ENCODE data around the gene ZNF77. TPM values are rescaled to one million over a fixed set of nuclear protein-coding genes. Genes with fewer than 3 reads are reported as not detected.

Gene ZNF77
- total and polyA plus RNA-seq, 2 donors (not counting 1 experiment from before 2014, with no cell fraction given), result 4.0 to 6.4 TPM

DNA sequence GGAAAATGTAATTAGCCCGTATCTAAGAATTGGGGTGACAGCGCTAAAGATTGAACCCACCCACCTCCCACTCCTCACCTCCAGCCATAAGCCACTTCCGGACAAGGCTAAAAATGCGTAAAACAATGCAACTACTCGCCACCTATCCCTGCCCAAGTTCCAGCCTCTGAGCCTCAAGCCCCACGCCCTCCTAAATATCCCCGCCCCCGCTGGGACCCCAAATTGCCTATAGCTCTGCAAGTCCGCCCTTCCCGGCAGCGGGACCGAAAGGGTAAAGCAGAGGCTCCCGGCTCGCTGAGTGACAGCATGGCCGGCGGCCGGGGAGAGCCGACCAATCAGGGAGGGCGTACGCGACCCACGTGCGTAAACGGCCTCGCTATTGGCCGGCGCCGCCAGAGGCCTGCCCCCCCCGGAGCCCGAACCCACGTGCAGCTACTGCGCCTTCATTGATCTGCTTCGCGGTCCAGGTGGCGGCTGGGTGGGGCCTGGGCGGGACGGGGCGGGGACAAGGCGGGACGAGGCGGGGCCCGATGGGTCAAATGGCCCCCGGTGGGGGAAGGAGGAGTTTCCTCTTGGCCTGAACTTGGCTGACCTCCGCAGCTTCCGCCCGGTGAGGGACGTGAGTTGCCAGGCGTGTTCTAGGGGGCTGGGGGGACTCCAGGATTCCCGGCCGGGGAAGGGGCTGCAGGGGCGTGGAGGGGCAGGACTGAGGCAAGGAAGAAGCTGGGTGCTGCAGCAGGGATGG lies 32.4 kb upstream of the ZNF77 start, which contains the start of gene TLE6:
Gene TLE6, plus strand, starts transcription at position 564 of the 745 bp plus-strand sequence. CDS start 670 bp downstream, outside the sequence.
- Histone ChIP-seq H3K79me2 (ENCODE audit: control insufficient read depth, insufficient read depth, low read length) (no peaks in the 10 kb centered on the region), H2AFZ (ENCODE audit: insufficient read depth, low read depth, low read length, poor library complexity, severe bottlenecking) (peak within 1 kb of the TSS; percentile 76), H3K4me2 (replicated peaks; ENCODE audit: low read depth, low read length, poor library complexity, severe bottlenecking) (peak within 1 kb of the TSS; percentile 96), H3K27ac (ENCODE audit: low read length in 2 of 2) (peak within 1 kb of the TSS in 1 of 2 donors; percentile 31), H4K20me1 (ENCODE audit: control insufficient read depth, insufficient read depth, low read length, poor library complexity, severe bottlenecking) (no peaks in the 10 kb centered on the region), H3K36me3 (replicated peaks in 1 of 2; ENCODE audit: control extremely low read depth in 1 of 2, control insufficient read depth in 1 of 2, extremely low read depth in 1 of 2, insufficient read depth in 2 of 2, low read length in 1 of 2) (no peaks in the 10 kb centered on the region), H3K27me3 (replicated peaks in 1 of 4; ENCODE audit: control extremely low read depth in 1 of 4, control insufficient read depth in 3 of 4, insufficient read depth in 4 of 4, low read length in 3 of 4) (peaks cover 0 to 5% (median 0%) of the 10 kb centered on the region in 4 experiments), H3K4me3 (ENCODE audit: control extremely low read depth in 1 of 5, extremely low read depth in 1 of 5, insufficient read depth in 1 of 5, low read depth in 2 of 5, low read length in 4 of 5) (peak within 1 kb of the TSS; percentile 55 to 77 (median 65)), H3K4me1 (ENCODE audit: control insufficient read depth in 2 of 2, insufficient read depth in 2 of 2, low read length in 2 of 2) (peaks cover 14 to 27% of the 10 kb centered on the region in 2 donors), H3K9me3 (ENCODE audit: control extremely low read depth in 1 of 3, control insufficient read depth in 2 of 3, insufficient read depth in 1 of 3, low read length in 2 of 3) (peaks cover 0 to 4% (median 0%) of the 10 kb centered on the region in 3 donors), H3K9ac (ENCODE audit: low read length) (peak within 1 kb of the TSS; percentile 77)
- POLR2A ChIA-PET, result interaction anchor here (0.6 to 1.8 kb wide), 7 partner anchors 11 to 1756 kb away, joined by 3 to 9 read pairs (median 4); no protein-coding TSS in a partner anchor
- Mint-ChIP-seq H3K9me3 (ENCODE audit: insufficient read depth) (no peaks in the 10 kb centered on the region), H3K27me3 (no peaks in the 10 kb centered on the region), H3K4me1 (peaks cover 18% of the 10 kb centered on the region), H3K27ac (peak within 1 kb of the TSS; percentile 72), H3K4me3 (peak within 1 kb of the TSS; percentile 96)
- CTCF ChIA-PET, result interaction anchor here (1.2 to 2.4 kb wide), 4 partner anchors 10 to 131 kb away, joined by 3 to 9 read pairs (median 4); no protein-coding TSS in a partner anchor
- TF ChIP-seq EZH2 (IDR thresholded peaks at IDR 0.05; ENCODE audit: borderline replicate concordance, insufficient read depth, low read depth, low read length, poor library complexity, severe bottlenecking), result no peak
- TF ChIP-seq, protein P1, sequence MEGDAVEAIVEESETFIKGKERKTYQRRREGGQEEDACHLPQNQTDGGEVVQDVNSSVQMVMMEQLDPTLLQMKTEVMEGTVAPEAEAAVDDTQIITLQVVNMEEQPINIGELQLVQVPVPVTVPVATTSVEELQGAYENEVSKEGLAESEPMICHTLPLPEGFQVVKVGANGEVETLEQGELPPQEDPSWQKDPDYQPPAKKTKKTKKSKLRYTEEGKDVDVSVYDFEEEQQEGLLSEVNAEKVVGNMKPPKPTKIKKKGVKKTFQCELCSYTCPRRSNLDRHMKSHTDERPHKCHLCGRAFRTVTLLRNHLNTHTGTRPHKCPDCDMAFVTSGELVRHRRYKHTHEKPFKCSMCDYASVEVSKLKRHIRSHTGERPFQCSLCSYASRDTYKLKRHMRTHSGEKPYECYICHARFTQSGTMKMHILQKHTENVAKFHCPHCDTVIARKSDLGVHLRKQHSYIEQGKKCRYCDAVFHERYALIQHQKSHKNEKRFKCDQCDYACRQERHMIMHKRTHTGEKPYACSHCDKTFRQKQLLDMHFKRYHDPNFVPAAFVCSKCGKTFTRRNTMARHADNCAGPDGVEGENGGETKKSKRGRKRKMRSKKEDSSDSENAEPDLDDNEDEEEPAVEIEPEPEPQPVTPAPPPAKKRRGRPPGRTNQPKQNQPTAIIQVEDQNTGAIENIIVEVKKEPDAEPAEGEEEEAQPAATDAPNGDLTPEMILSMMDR (IDR thresholded peaks at IDR 0.05), result no peak
- WGBS (ENCODE audit: insufficient coverage), result under 1% methylated on average over 49 of the region's 51 CpGs
- intact Hi-C loops (cut with micrococcal nuclease), result loop anchor here (1.0 to 2.0 kb wide), 3 partner anchors 14 to 58 kb away; no protein-coding TSS in a partner anchor
- ATAC-seq (ENCODE audit: low read depth), result peak; percentile 99
- peak; percentile 96 for DNase-seq

Measured in B cell (primary cell).